Body of pancreas (tissue), 4 donors: Measurements from ENCODE around the gene TMC5.

Experiments used
- CTCF ChIP-seq, 7 experiments: fragments of 450-650 bp in 4 of 7; fragments of 200-600 bp in 3 of 7; sonication (generic) in 3 of 7; IDR thresholded peaks; one replicate each; pipeline ENCODE4 v1.5.1; 2016 to 2019; ENCODE audit warnings: antibody characterized with exemption in 7 of 7
- POLR2A ChIP-seq, 3 donors: fragments of 450-650 bp; IDR thresholded peaks; one replicate each; pipeline ENCODE4 v1.6.1; 2016; ENCODE audit warnings: antibody characterized with exemption in 3 of 3, mild to moderate bottlenecking in 2 of 3

GRCh38 chr16:19434584-19434983 is 16.9 kb downstream of the TMC5 start:
- TF ChIP-seq POLR2A (IDR thresholded peaks at IDR 0.05): no peak
- no peak for TF ChIP-seq CTCF (IDR thresholded peaks at IDR 0.05)
